ENCODE measurements around the gene UPK2. TPM values are rescaled to one million over a fixed set of nuclear protein-coding genes. Genes with fewer than 3 reads are reported as not detected.

UPK2 gene
- total RNA-seq, 4 donors from 2014 or later, result not detected

- no peak for TF ChIP-seq CTCF (IDR thresholded peaks at IDR 0.05; ENCODE audit: low read depth)
These were observed 44.8 kb upstream of the UPK2 start for GRCh38 chr11:118911113-118911879.

GRCh38 chr11:118911880-118912741 lies 44.0 kb upstream of the UPK2 start:
- no peak for TF ChIP-seq CTCF (IDR thresholded peaks at IDR 0.05; ENCODE audit: low read depth)

GRCh38 chr11:118912742-118913410 lies 43.2 kb upstream of the UPK2 start:
- TF ChIP-seq CTCF (IDR thresholded peaks at IDR 0.05; ENCODE audit: low read depth), result no peak

GRCh38 chr11:118913411-118914125 lies 42.5 kb upstream of the UPK2 start:
- TF ChIP-seq CTCF (IDR thresholded peaks at IDR 0.05; ENCODE audit: low read depth), result no peak

GRCh38 chr11:118914178-118914918 lies 41.8 kb upstream of the UPK2 start:
- TF ChIP-seq CTCF (IDR thresholded peaks at IDR 0.05; ENCODE audit: low read depth), result no peak

- TF ChIP-seq CTCF (IDR thresholded peaks at IDR 0.05; ENCODE audit: low read depth), result no peak
These were observed 41.1 kb upstream of the UPK2 start for GRCh38 chr11:118914987-118915386.
